GM12878 (cell line): Measurements from ENCODE around the gene KRT81. TPM values are rescaled to one million over a fixed set of nuclear protein-coding genes. Genes with fewer than 3 reads are reported as not detected.
"Not testable (repeated sequence)": the region's sequence is repeated elsewhere in the genome, so short reads cannot be mapped to it uniquely, and the experiment has no call there.

ENCODE experiments used
- ATAC-seq: fragments of 200-7000 bp; cut with Tn5 transposase; 3 replicates; pipeline ENCODE4 v1.9.1; 2020; ENCODE audit warnings: mild to moderate bottlenecking, moderate library complexity
- BruUV-seq: library from RNA; stranded (reverse); fragments of 400-500 nt; replicated peaks from 2 replicates; lab custom pipeline; 2021; lab: Mats Ljungman, UMichigan
- CTCF ChIA-PET: fragments of 300-600 bp; sonication (Branson Sonifier 250); formaldehyde crosslinking; extraction: SDS; loops from one replicate; lab custom pipeline; 2021; ENCODE audit warnings: inconsistent platforms; lab: Yijun Ruan, JAX
- POLR2A ChIA-PET: fragments of 350-600 bp; formaldehyde crosslinking; extraction: SDS; loops from one replicate; lab custom pipeline; 2021; ENCODE audit warnings: inconsistent platforms; lab: Charles Lee
- RAD21 ChIA-PET: fragments of 300-600 bp; sonication (Branson Sonifier 250); formaldehyde crosslinking; loops from one replicate; lab custom pipeline; 2023; ENCODE audit warnings: antibody characterized with exemption; ENCODE audit not compliant: unreplicated experiment; lab: Charles Lee
- SMC1A ChIA-PET: fragments of 300-600 bp; sonication (Branson Sonifier 250); formaldehyde crosslinking; loops from one replicate; lab custom pipeline; 2023; ENCODE audit not compliant: unreplicated experiment, uncharacterized antibody; lab: Charles Lee
- DNase-seq: peaks from one replicate; pipeline ENCODE4 v3.0.0-alpha.2; 2011; ENCODE audit warnings: low read depth, low spot score
- FAIRE-seq: peaks from 3 replicates; lab custom pipeline; 2011; peaks lifted over from hg19 to GRCh38; lab: Jason Lieb, UNC
- H2AFZ ChIP-seq: 2 replicates; pipeline ENCODE4 v1.6.0; 2011; ENCODE audit warnings: low read depth, low read length, control low read depth; ENCODE audit not compliant: control insufficient read depth
- H3K27ac ChIP-seq: 2 replicates; pipeline ENCODE4 v1.5.1; 2011; ENCODE audit warnings: control low read depth; ENCODE audit not compliant: control insufficient read depth, insufficient read depth
- H3K27me3 ChIP-seq, 2 experiments: replicated peaks in 1 of 2; 2 replicates each; pipeline versions ENCODE4 v1.6.0 to v1.6.1; 2011; ENCODE audit warnings: low read length in 1 of 2; ENCODE audit not compliant: control insufficient read depth in 2 of 2, insufficient read depth in 2 of 2
- H3K36me3 ChIP-seq, 2 experiments: 2 replicates each; pipeline ENCODE4 v1.5.1; 2011; ENCODE audit warnings: low read length in 1 of 2; ENCODE audit not compliant: control insufficient read depth in 2 of 2, insufficient read depth in 2 of 2
- H3K4me1 ChIP-seq: 2 replicates; pipeline ENCODE4 v1.6.1; 2011; ENCODE audit warnings: mild to moderate bottlenecking, low read length, moderate library complexity, mixed read lengths; ENCODE audit not compliant: control insufficient read depth, insufficient read depth
- H3K4me2 ChIP-seq: 2 replicates; pipeline ENCODE4 v1.6.0; 2011; ENCODE audit warnings: control low read depth; ENCODE audit not compliant: control insufficient read depth, insufficient read depth
- H3K4me3 ChIP-seq: fragments of 200-600 bp; sonication (generic); 2 replicates; pipeline ENCODE4 v1.5.1; 2016
- H3K79me2 ChIP-seq: 2 replicates; pipeline ENCODE4 v1.6.0; 2011; ENCODE audit warnings: low read length; ENCODE audit not compliant: control insufficient read depth, insufficient read depth
- H3K9ac ChIP-seq: 2 replicates; pipeline ENCODE4 v1.8.0; 2011; ENCODE audit warnings: low read length, control low read depth, mixed read lengths; ENCODE audit not compliant: control insufficient read depth, insufficient read depth
- H3K9me3 ChIP-seq: replicated peaks from 3 replicates; pipeline ENCODE4 v1.5.1; 2011; ENCODE audit warnings: mild to moderate bottlenecking, low read length; ENCODE audit not compliant: control insufficient read depth, insufficient read depth
- H4K20me1 ChIP-seq: 2 replicates; pipeline ENCODE4 v1.6.0; 2011; ENCODE audit not compliant: control insufficient read depth, insufficient read depth
- RUNX3 ChIP-seq: IDR thresholded peaks from 2 replicates; pipeline ENCODE4 v1.6.1; 2012; ENCODE audit warnings: low read length, inconsistent platforms
- WGBS: methylation state at CpG from one replicate; pipeline ENCODE4 v1.1.6; 2016; ENCODE audit warnings: low lambda C conversion rate; ENCODE audit not compliant: insufficient replicate concordance, insufficient coverage; ENCODE audit errors: missing lambda C conversion rate; 5-methylcytosine and 5-hydroxymethylcytosine counted together
- in situ Hi-C: fragments of 300-500 bp; cut with MboI; formaldehyde crosslinking; loops from 9 replicates; pipeline ENCODE4 v1.14.3; 2018; ENCODE audit warnings: mixed read lengths
- intact Hi-C: fragments of 100-400 bp; cut with micrococcal nuclease; formaldehyde crosslinking; loops from one replicate; pipeline ENCODE4 v1.14.2; 2022; ENCODE audit not compliant: unreplicated experiment
- polyA plus RNA-seq, 11 experiments: library from polyadenylated mRNA; depleted of rRNA in 4 of 11; unstranded in 6 of 11; stranded (reverse) in 5 of 11; fragments of >200 nt; fragmentation: Nextera tagmentation in 4 of 11; fragmentation: Illumina TruSeq in 1 of 11; extraction: Ambion mirVana in 4 of 11; extraction: Trizol in 1 of 11; gene quantifications; 1 replicate in 1 of 11; 2 replicates in 10 of 11; pipeline versions ENCODE4 v1.2.1 to v1.2.3, GENCODE V29; 2011 to 2016; ENCODE audit warnings: inconsistent platforms in 2 of 11, missing spikeins in 2 of 11, low read depth in 1 of 11
- total RNA-seq, 4 experiments: library from RNA; depleted of rRNA in 3 of 4; stranded (reverse); fragments of >200 nt in 3 of 4; fragmentation: Illumina TruSeq in 1 of 4; extraction: Trizol in 1 of 4; gene quantifications; 2 replicates each; pipeline versions ENCODE4 v1.2.1 to v1.2.3, GENCODE V29; 2013 to 2021

The KRT81 gene
- total and polyA plus RNA-seq, 10 of the 15 experiments (the other 5 are each of a cell fraction or from before 2014, with no cell fraction given): 0.05 to 0.15 TPM; not detected in 8

DNA sequence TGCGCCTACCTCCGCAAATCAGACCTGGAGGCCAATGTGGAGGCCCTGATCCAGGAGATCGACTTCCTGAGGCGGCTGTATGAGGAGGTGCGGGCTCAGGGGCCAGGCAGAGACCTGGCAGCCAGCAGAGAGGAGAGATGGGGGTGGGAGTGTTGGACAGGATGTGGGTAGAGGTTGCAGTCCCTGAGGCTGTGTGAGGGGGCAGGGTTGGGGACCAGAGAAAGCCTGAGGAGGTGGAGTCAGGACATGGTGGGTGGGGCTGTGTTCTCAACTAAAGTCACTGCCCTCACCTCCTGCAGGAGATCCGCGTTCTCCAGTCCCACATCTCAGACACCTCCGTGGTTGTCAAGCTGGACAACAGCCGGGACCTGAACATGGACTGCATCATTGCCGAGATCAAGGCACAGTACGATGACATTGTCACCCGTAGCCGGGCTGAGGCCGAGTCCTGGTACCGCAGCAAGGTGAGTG lies 13.6 kb upstream of the KRT81 start:
- intact Hi-C loops, H3K27ac ChIP-seq, H3K9me3 ChIP-seq, POLR2A ChIA-PET, H3K79me2 ChIP-seq, CTCF ChIA-PET, H3K9ac ChIP-seq, H3K4me1 ChIP-seq, H3K4me3 ChIP-seq, in situ Hi-C loops, BruUV-seq, H2AFZ ChIP-seq, H3K36me3 ChIP-seq, H4K20me1 ChIP-seq, RAD21 ChIA-PET: not testable (repeated sequence)
- ATAC-seq (peak; percentile 95), DNase-seq (peak; percentile 15), FAIRE-seq (peak; percentile 35)
- Histone ChIP-seq H3K4me2 (0 out of 2 replicates have a peak overlapping the region, but pooled peaks have one; percentile 25), H3K27me3 (peaks cover 9 to 13% of the 10 kb centered on the region in 2 experiments; a peak in 2 of 4 replicates)
- SMC1A ChIA-PET: interaction anchor here (0.6 kb wide), 1 partner anchor 69 kb away, joined by 4 read pairs; no protein-coding TSS in a partner anchor
- TF ChIP-seq RUNX3: peak; percentile 43
- 53% methylated on average over 15 of the region's 15 CpGs for WGBS

DNA sequence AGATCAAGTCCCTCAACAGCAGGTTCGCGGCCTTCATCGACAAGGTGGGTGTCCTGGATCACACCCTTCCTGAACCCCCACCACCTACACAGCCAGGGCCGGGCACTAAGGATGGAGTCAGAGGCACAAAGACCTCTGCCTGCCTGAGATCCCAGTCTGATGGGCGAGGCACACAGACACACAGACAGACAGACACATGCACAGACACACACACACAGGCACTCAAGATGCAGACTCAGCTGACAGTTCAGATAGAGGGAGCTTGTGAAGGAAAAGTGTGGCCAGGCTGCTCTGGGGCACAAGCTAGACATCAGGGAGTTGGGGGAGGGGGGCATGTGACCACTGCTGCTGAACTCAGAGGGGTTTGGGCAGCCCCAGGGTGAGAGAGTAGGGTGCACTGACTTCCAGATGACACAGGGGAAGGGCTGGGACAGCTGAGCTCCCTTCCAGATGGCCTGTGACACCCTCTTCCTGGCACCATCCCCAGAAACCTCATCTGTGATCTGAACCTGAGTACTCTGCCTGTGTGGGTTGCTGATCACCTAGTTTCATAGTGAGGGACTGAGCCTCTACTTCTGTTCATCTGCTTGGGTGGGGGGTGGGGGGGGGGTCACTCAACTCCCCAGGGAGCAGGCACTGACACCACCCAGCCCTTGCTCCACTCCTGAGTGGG lies 11.0 kb upstream of the KRT81 start:
- H4K20me1 ChIP-seq, H3K4me1 ChIP-seq, ATAC-seq, H3K27me3 ChIP-seq, H2AFZ ChIP-seq, BruUV-seq, H3K27ac ChIP-seq, RAD21 ChIA-PET, SMC1A ChIA-PET, H3K9ac ChIP-seq, in situ Hi-C loops, H3K9me3 ChIP-seq, CTCF ChIA-PET, H3K36me3 ChIP-seq, POLR2A ChIA-PET, intact Hi-C loops, FAIRE-seq, H3K4me2 ChIP-seq, H3K4me3 ChIP-seq, DNase-seq, H3K79me2 ChIP-seq: not testable (repeated sequence)
- no CpG with 5 or more reads among the region's 5 CpGs for WGBS

DNA sequence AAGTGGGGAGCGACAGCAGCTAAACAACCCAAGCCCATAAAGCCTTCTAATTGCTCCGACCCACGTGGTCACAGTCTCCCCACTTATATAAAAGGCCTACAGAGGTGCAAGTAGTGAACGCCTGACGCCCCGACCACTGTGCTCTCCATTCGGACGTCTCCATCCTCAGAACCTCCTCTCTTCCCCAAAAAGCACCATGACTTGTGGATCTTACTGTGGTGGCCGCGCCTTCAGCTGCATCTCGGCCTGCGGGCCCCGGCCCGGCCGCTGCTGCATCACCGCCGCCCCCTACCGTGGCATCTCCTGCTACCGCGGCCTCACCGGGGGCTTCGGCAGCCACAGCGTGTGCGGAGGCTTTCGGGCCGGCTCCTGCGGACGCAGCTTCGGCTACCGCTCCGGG lies 10.4 kb upstream of the KRT81 start:
- H3K79me2 ChIP-seq, DNase-seq, FAIRE-seq, H3K4me2 ChIP-seq, SMC1A ChIA-PET, POLR2A ChIA-PET, H3K27me3 ChIP-seq, H4K20me1 ChIP-seq, H3K27ac ChIP-seq, in situ Hi-C loops, CTCF ChIA-PET, BruUV-seq, H3K36me3 ChIP-seq, H3K4me3 ChIP-seq, H3K9me3 ChIP-seq, RAD21 ChIA-PET, H2AFZ ChIP-seq, intact Hi-C loops, H3K4me1 ChIP-seq, H3K9ac ChIP-seq, ATAC-seq: not testable (repeated sequence)
- 47% methylated on average over 18 of the region's 31 CpGs for WGBS
